PC-3 (cell line): ENCODE data around the gene TMEM214. TPM values are rescaled to one million over a fixed set of nuclear protein-coding genes. Genes with fewer than 3 reads are reported as not detected.

Source experiments
- ATAC-seq: fragments of 200-7000 bp; cut with Tn5 transposase; 2 replicates; pipeline ENCODE4 v1.9.1; 2020; ENCODE audit warnings: mild to moderate bottlenecking, moderate library complexity
- BruUV-seq: library from RNA; stranded (reverse); fragments of 400-500 nt; replicated peaks from 2 replicates; lab custom pipeline; 2021; lab: Mats Ljungman, UMichigan
- CTCF ChIA-PET: fragments of 300-600 bp; sonication (Branson Sonifier 250); formaldehyde crosslinking; loops from one replicate; lab custom pipeline; 2022; ENCODE audit warnings: antibody characterized with exemption; lab: Charles Lee
- POLR2A ChIA-PET: fragments of 300-600 bp; sonication (Branson Sonifier 250); formaldehyde crosslinking; loops from one replicate; lab custom pipeline; 2022; ENCODE audit warnings: antibody characterized with exemption; ENCODE audit not compliant: unreplicated experiment; lab: Charles Lee
- DNase-seq: peaks from one replicate; pipeline ENCODE4 v3.0.0-alpha.2; 2015
- H2AFZ ChIP-seq: fragments of 300-600 bp; sonication (generic); 2 replicates; pipeline ENCODE4 v1.6.0; 2016; ENCODE audit warnings: antibody characterized with exemption, low read length
- H3F3A ChIP-seq: fragments of 300-600 bp; sonication (generic); one replicate; pipeline ENCODE4 v1.6.0; 2017; ENCODE audit warnings: antibody characterized with exemption, low read length, control low read depth, mild to moderate bottlenecking; ENCODE audit not compliant: unreplicated experiment
- H3K27ac ChIP-seq: fragments of 300-600 bp; sonication (generic); 2 replicates; pipeline ENCODE4 v1.5.1; 2016; ENCODE audit warnings: mild to moderate bottlenecking, low read length
- H3K27me3 ChIP-seq: fragments of 300-600 bp; sonication (generic); 2 replicates; pipeline ENCODE4 v1.6.1; 2016; ENCODE audit warnings: low read length, mixed read lengths
- H3K36me3 ChIP-seq: fragments of 300-600 bp; sonication (generic); 2 replicates; pipeline ENCODE4 v1.6.1; 2016; ENCODE audit warnings: low read depth, mixed run types, low read length, mixed read lengths
- H3K4me1 ChIP-seq: fragments of 300-600 bp; sonication (generic); 2 replicates; pipeline ENCODE4 v1.5.1; 2016; ENCODE audit warnings: low read length; ENCODE audit not compliant: insufficient read depth
- H3K4me2 ChIP-seq: fragments of 300-600 bp; sonication (generic); 2 replicates; pipeline ENCODE4 v1.6.0; 2016; ENCODE audit warnings: low read length
- H3K4me3 ChIP-seq: fragments of 300-600 bp; sonication (generic); 2 replicates; pipeline ENCODE4 v1.5.1; 2016; ENCODE audit warnings: mild to moderate bottlenecking, low read length, mixed read lengths
- H3K79me2 ChIP-seq: fragments of 300-600 bp; sonication (generic); 2 replicates; pipeline ENCODE4 v1.6.1; 2017; ENCODE audit warnings: low read length, mixed read lengths
- H3K9ac ChIP-seq: fragments of 300-600 bp; sonication (generic); 2 replicates; pipeline ENCODE4 v1.6.0; 2016; ENCODE audit warnings: mild to moderate bottlenecking, low read length
- H3K9me2 ChIP-seq: fragments of 300-600 bp; sonication (generic); replicated peaks from 2 replicates; pipeline ENCODE4 v1.6.1; 2016; ENCODE audit warnings: mixed run types, low read length, mixed read lengths
- H3K9me3 ChIP-seq: fragments of 300-600 bp; sonication (generic); 2 replicates; pipeline ENCODE4 v1.6.1; 2016; ENCODE audit warnings: low read length, mixed read lengths
- H4K20me1 ChIP-seq: fragments of 300-600 bp; sonication (generic); 2 replicates; pipeline ENCODE4 v1.6.1; 2016; ENCODE audit warnings: low read length, mixed read lengths
- CTCF ChIP-seq: fragments of 300-600 bp; sonication (generic); conservative IDR thresholded peaks from 2 replicates; pipeline ENCODE4 v1.5.1; 2017; ENCODE audit warnings: antibody characterized with exemption, low read depth, mild to moderate bottlenecking, low read length
- EZH2 ChIP-seq: fragments of 300-600 bp; sonication (generic); IDR thresholded peaks from one replicate; pipeline ENCODE4 v1.6.1; 2017; ENCODE audit warnings: antibody characterized with exemption, mild to moderate bottlenecking, low read length; ENCODE audit not compliant: unreplicated experiment
- EZH2phosphoT487 ChIP-seq: fragments of 300-600 bp; sonication (generic); IDR thresholded peaks from 2 replicates; pipeline ENCODE4 v1.6.1; 2018; ENCODE audit warnings: mild to moderate bottlenecking, antibody characterized with exemption, low read length, borderline replicate concordance
- intact Hi-C: fragments of 100-400 bp; cut with micrococcal nuclease; formaldehyde crosslinking; loops from 2 replicates; pipeline ENCODE4 v1.9.0; 2023
- total RNA-seq: library from RNA; depleted of rRNA; stranded (reverse); fragments of >200 nt; gene quantifications from 2 replicates; pipeline ENCODE4 v1.2.3, GENCODE V29; 2014

TMEM214 gene
- total RNA-seq, 1 experiment from 2014 or later: 43.0 TPM

GRCh38 chr2:27054721-27055120 is 22.0 kb downstream of the TMEM214 start:
- ATAC-seq: no peak
- H3K27me3 ChIP-seq: no peaks in the 10 kb centered on the region
- DNase-seq: no peak
- no peaks in the 10 kb centered on the region for H3K9me3 ChIP-seq
- BruUV-seq: no TSS peak
- no peaks in the 10 kb centered on the region for H4K20me1 ChIP-seq
- H3K27ac ChIP-seq: no peak overlapping the region
- H3K4me3 ChIP-seq: no peak overlapping the region
- no peak overlapping the region for H3K9ac ChIP-seq
- no peaks in the 10 kb centered on the region for H3K36me3 ChIP-seq
- CTCF ChIA-PET: no interaction called here
- no peak overlapping the region for H2AFZ ChIP-seq
- H3F3A ChIP-seq: no peaks in the 10 kb centered on the region
- H3K4me1 ChIP-seq: peaks cover 8% of the 10 kb centered on the region; the same call in 1 of the 2 replicates
- no peak overlapping the region for H3K4me2 ChIP-seq
- intact Hi-C loops: no loop called here
- no peaks in the 10 kb centered on the region for H3K79me2 ChIP-seq
- no peak for TF ChIP-seq CTCF
- TF ChIP-seq EZH2: no peak
- TF ChIP-seq EZH2phosphoT487: no peak
- POLR2A ChIA-PET: no interaction called here
- no peaks in the 10 kb centered on the region for H3K9me2 ChIP-seq

- Histone ChIP-seq H3K4me1 (peaks cover 5% of the 10 kb centered on the region; the same call in 1 of the 2 replicates), H3K9me2 (no peaks in the 10 kb centered on the region), H4K20me1 (no peaks in the 10 kb centered on the region), H3K79me2 (no peaks in the 10 kb centered on the region), H3K27ac (no peak overlapping the region), H3K4me2 (no peak overlapping the region), H3K36me3 (no peaks in the 10 kb centered on the region), H3K4me3 (no peak overlapping the region), H3K9me3 (no peaks in the 10 kb centered on the region), H3K27me3 (no peaks in the 10 kb centered on the region), H2AFZ (no peak overlapping the region), H3K9ac (no peak overlapping the region), H3F3A (no peaks in the 10 kb centered on the region)
- TF ChIP-seq CTCF: no peak
- TF ChIP-seq EZH2: no peak
- TF ChIP-seq EZH2phosphoT487: no peak
- POLR2A ChIA-PET: no interaction called here
- ATAC-seq (no peak), DNase-seq (no peak)
- CTCF ChIA-PET: no interaction called here
- intact Hi-C loops: no loop called here
- BruUV-seq: no TSS peak
Measured at GRCh38 chr2:27057184-27057583, 24.4 kb downstream of the TMEM214 start.

- Histone ChIP-seq H3K27me3 (no peaks in the 10 kb centered on the region), H3K9ac (no peak overlapping the region), H3K4me1 (no peaks in the 10 kb centered on the region), H2AFZ (no peak overlapping the region), H3K4me2 (no peak overlapping the region), H3F3A (no peaks in the 10 kb centered on the region), H3K4me3 (no peak overlapping the region), H3K79me2 (no peaks in the 10 kb centered on the region), H3K9me3 (no peaks in the 10 kb centered on the region), H3K36me3 (no peaks in the 10 kb centered on the region), H3K9me2 (no peaks in the 10 kb centered on the region), H4K20me1 (no peaks in the 10 kb centered on the region), H3K27ac (no peak overlapping the region)
- no TSS peak for BruUV-seq
- intact Hi-C loops: no loop called here
- no peak for ATAC-seq
- ChIA-PET POLR2A (no interaction called here), CTCF (no interaction called here)
- no peak for TF ChIP-seq CTCF
- no peak for DNase-seq
Measured at GRCh38 chr2:27058210-27058609, 25.4 kb downstream of the TMEM214 start.
